Subcutaneous adipose tissue (tissue), 4 donors: ENCODE results near the gene CCDC3. TPM values are rescaled to one million over a fixed set of nuclear protein-coding genes. Genes with fewer than 3 reads are reported as not detected.

Source experiments
- total RNA-seq, 4 donors: library from RNA; depleted of rRNA; stranded (reverse); fragments of >200 nt; gene quantifications; one replicate each; pipeline ENCODE4 v1.1.0, GENCODE V29; 2016
- TF ChIP-seq, protein P1 (sequence below): fragments of 450-650 bp; IDR thresholded peaks from one replicate; pipeline ENCODE4 v1.5.1; 2016; ENCODE audit warnings: low read depth, mild to moderate bottlenecking, control low read depth, antibody characterized with exemption, moderate library complexity

Gene CCDC3
- total RNA-seq, 4 donors from 2014 or later: 4.8 to 39.1 (median 19.4) TPM

DNA sequence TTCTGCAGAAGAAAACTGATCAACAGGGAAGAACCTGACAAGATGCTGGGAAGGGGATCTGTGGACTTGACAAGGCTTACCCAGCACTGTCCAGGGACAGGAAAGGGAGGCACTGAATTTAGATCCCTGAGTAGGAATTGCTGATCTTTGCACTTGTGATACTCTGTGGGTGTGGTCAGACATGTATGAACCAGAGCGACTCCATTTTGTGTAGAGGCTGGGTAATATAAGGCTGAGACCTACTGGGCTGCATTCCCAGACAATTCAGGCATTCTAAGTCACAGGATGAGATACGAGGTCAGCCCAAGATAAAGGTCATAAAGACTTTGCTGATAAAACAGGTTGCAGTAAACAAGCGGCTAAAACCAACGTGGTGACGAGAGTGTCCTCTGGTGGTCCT is 60.7 kb downstream of the CCDC3 start:
- TF ChIP-seq, protein P1, sequence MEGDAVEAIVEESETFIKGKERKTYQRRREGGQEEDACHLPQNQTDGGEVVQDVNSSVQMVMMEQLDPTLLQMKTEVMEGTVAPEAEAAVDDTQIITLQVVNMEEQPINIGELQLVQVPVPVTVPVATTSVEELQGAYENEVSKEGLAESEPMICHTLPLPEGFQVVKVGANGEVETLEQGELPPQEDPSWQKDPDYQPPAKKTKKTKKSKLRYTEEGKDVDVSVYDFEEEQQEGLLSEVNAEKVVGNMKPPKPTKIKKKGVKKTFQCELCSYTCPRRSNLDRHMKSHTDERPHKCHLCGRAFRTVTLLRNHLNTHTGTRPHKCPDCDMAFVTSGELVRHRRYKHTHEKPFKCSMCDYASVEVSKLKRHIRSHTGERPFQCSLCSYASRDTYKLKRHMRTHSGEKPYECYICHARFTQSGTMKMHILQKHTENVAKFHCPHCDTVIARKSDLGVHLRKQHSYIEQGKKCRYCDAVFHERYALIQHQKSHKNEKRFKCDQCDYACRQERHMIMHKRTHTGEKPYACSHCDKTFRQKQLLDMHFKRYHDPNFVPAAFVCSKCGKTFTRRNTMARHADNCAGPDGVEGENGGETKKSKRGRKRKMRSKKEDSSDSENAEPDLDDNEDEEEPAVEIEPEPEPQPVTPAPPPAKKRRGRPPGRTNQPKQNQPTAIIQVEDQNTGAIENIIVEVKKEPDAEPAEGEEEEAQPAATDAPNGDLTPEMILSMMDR: no peak

DNA sequence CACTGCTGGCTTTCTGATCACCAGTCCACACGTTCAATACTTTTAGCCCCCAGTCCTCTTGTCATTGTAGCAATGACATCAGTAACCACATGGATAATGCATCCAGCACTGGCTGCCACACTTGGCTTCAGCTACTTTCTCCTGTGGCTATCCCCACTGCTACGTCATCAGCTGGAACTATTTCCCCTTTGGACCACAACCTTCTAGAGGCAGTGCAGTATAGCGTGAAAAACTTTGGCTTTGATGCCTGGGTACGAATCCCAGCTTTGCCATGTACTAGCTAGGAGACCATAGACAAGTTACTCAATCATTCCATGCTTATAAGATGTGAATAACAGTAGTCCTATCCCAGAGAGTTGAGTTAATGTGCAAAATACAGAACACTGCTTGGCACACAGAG is 63.2 kb downstream of the CCDC3 start:
- TF ChIP-seq, protein P1: no peak

DNA sequence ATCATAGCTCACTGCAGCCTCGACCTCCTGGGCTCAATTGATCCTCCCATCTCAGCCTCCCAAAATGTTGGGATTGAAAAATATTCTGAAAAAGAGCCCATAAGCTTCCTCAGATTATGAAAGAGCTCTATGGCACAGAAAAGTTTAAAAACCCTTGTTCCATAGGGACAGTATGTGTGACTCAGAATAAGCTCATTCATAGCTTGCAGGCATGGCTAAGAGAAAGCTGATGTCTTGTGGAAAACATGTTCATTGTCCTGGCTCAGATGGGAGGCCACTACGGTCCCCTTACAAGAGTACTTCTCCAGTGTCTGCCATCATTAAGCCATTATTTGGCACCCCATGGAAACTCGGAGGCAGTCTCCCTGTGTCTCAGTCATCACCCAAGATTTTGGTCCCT is 64.0 kb downstream of the CCDC3 start:
- TF ChIP-seq, protein P1: no peak

DNA sequence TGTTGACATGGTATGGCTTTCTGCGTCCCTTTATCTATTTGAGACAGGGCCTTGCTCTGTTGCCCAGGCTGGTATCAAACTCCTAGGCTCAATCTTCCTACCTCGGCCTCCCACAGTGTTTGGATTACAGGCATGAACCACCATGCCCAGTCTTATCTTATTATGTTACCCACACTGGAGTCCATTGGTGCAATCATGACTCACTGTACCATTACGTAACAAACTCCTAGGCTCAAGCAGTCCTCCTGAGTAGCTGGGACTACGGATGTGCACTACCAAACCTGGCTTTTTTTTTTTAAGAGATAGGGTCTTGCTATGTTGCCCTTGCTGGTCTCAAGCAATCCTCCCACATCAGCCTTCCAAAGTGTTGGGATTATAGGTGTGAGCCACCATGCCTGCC is 66.7 kb downstream of the CCDC3 start:
- TF ChIP-seq, protein P1: no peak

DNA sequence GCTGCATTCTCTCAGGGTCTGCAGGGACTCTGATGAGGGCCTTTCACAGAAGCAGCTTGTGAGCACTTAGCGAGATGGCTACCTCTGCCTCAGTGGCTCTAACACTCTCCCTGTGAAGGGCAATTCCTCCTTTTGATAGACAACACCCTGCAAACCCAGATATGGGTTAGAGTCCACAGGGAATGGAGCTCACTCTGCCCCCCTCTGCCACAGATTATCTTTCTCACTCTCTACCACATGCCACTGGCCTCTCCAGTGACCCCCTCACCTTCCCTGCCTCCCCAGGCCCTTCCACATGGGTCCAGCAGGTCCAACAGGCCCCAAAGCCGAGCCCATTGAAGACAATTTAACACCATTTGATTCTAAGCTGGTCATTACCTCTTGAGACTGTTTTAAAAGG is 72.1 kb downstream of the CCDC3 start:
- TF ChIP-seq, protein P1: no peak

DNA sequence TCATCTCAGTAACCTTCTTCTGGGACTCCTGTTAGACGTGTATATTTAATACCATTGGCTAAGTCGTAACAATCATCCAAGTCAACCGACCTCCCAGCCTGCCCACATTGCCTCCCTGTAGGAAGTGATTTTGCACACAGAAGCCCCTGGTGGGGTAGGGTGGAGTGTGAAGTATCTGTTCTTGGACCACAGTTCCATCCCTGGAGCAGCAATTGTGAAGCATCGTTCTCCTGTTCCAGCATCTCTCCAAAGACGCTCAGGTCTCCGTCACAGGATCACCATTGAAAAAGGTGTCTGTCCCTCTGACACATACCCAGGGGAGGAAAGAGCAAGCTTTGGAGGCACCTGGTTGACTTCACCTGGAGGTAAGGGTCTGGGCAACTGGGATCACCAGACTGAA is 72.9 kb downstream of the CCDC3 start:
- TF ChIP-seq, protein P1: no peak

DNA sequence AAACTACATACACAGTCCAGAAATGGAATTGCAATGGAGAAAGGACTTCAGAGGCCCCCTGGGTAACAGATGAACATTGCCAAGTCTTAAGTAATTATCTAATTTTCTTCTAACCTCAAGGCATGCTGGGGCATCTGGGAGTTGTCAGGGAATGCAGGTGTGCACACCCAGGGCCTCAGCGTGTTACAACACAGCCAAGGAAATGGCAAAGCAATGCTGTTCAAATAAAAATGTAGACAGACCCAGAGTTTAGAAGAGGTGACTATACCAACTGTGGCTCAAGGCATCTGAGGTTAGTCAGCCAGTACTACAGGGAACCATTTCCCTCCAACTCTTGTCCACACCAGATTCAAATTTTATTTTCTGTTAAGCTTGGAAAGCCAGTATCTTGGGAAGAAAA is 73.6 kb downstream of the CCDC3 start:
- TF ChIP-seq, protein P1: no peak
